HG03521 (cell line): ENCODE data around the gene MYZAP.

Experiments
- ATAC-seq: cut with Tn5 transposase; IDR thresholded peaks from one replicate; pipeline ENCODE4 v1.9.1; 2021; ENCODE audit warnings: mild to moderate bottlenecking, moderate library complexity; ENCODE audit not compliant: unreplicated experiment

Gene MYZAP

GRCh38 chr15:57591822-57592367 is at the start of gene MYZAP:
Gene MYZAP (plus strand): TSS chr15:57591904. CDS start chr15:57592035, 131 bp downstream.
- no peak for ATAC-seq

- ATAC-seq: no peak
Measured at GRCh38 chr15:57542505-57542817, 49.2 kb upstream of the MYZAP start.

- ATAC-seq: no peak
Measured at GRCh38 chr15:57544848-57545480, 46.7 kb upstream of the MYZAP start.

- ATAC-seq: no peak
Measured at GRCh38 chr15:57545995-57546394, 45.7 kb upstream of the MYZAP start.

- no peak for ATAC-seq
Measured at GRCh38 chr15:57547243-57547755, 44.4 kb upstream of the MYZAP start.

- no peak for ATAC-seq
Measured at GRCh38 chr15:57548351-57548750, 43.4 kb upstream of the MYZAP start.

- ATAC-seq: no peak
Measured at GRCh38 chr15:57548835-57549234, 42.9 kb upstream of the MYZAP start.

GRCh38 chr15:57549935-57550334 is 41.8 kb upstream of the MYZAP start:
- ATAC-seq: no peak

GRCh38 chr15:57550640-57551039 is 41.1 kb upstream of the MYZAP start:
- ATAC-seq: no peak

- ATAC-seq: no peak
Measured at GRCh38 chr15:57551715-57552677, 39.7 kb upstream of the MYZAP start.

GRCh38 chr15:57552678-57553334 is 38.9 kb upstream of the MYZAP start:
- no peak for ATAC-seq

GRCh38 chr15:57553526-57553925 is 38.2 kb upstream of the MYZAP start:
- no peak for ATAC-seq

- ATAC-seq: no peak
Measured at GRCh38 chr15:57554063-57554811, 37.5 kb upstream of the MYZAP start.

- ATAC-seq: no peak
Measured at GRCh38 chr15:57554812-57555179, 36.9 kb upstream of the MYZAP start.

GRCh38 chr15:57555270-57555669 is 36.4 kb upstream of the MYZAP start:
- ATAC-seq: no peak

GRCh38 chr15:57556040-57556439 is 35.7 kb upstream of the MYZAP start:
- ATAC-seq: no peak

- ATAC-seq: no peak
Measured at GRCh38 chr15:57557267-57557666, 34.4 kb upstream of the MYZAP start.

- ATAC-seq: no peak
Measured at GRCh38 chr15:57557810-57558209, 33.9 kb upstream of the MYZAP start.

GRCh38 chr15:57559875-57560274 is 31.8 kb upstream of the MYZAP start:
- peak; percentile 50 for ATAC-seq

GRCh38 chr15:57561041-57561711 is 30.5 kb upstream of the MYZAP start:
- peak; percentile 81 for ATAC-seq
